Stimulated activated CD4-positive, alpha-beta T cell treated with anti-CD3 and anti-CD28 coated beads, Interleukin-12 subunit alpha, Interleukin-12 subunit beta, amount 100 ng/mL, for 4 hours (primary cell): ENCODE measurements around the gene DGKA.
"Not testable (repeated sequence)": the region's sequence is repeated elsewhere in the genome, so short reads cannot be mapped to it uniquely, and the experiment has no call there.

Experiments
- DNase-seq: peaks from one replicate; pipeline ENCODE4 v3.0.0-alpha.2; 2020

Gene DGKA

DNA sequence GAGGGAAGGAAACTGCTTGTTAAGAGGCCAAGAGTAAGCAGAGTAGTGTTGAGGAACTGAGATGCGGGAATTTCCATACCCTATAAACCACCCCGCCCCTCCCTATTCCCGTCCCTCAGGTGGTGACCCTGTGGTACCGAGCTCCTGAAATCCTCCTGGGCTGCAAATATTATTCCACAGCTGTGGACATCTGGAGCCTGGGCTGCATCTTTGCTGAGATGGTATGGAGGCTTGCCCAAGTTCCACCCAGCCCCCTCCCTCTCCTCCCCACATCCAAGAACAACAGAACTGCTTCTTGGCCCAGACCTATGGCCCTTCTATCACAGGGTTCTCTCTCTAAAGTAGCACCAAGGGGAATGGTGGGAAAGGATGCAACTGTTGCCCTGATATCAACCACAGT lies 38.4 kb downstream of the DGKA start:
- no peak for DNase-seq

DNA sequence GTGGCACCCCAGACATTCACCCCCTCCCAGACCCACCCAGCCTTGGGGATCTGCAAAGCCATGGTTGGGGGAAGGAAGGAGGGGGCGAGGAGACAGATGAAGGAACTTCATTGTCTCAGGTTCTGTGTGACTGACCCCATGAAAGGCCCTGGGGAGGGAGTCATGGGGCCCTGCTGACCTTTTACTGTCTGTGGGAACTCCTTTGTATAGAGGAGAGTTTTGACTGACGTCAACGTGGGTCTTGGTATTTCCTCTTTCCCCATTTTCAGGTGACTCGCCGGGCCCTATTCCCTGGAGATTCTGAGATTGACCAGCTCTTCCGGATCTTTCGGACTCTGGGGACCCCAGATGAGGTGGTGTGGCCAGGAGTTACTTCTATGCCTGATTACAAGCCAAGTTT lies 39.8 kb downstream of the DGKA start:
- no peak for DNase-seq

DNA sequence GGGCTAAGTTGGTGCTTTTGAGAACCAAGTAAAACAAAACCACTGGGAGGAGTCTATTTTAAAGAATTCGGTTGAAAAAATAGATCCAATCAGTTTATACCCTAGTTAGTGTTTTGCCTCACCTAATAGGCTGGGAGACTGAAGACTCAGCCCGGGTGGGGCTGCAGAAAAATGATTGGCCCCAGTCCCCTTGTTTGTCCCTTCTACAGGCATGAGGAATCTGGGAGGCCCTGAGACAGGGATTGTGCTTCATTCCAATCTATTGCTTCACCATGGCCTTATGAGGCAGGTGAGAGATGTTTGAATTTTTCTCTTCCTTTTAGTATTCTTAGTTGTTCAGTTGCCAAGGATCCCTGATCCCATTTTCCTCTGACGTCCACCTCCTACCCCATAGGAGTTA lies 41.1 kb downstream of the DGKA start:
- no peak for DNase-seq

DNA sequence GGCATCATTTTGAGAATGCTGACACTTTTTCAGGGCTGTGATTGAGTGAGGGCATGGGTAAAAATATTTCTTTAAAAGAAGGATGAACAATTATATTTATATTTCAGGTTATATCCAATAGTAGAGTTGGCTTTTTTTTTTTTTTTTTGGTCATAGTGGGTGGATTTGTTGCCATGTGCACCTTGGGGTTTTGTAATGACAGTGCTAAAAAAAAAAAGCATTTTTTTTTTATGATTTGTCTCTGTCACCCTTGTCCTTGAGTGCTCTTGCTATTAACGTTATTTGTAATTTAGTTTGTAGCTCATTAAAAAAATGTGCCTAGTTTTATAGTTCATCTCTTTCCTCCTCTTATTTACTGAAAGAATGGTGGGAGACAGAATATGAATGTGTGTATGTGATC lies 41.5 kb downstream of the DGKA start:
- DNase-seq, result no peak

DNA sequence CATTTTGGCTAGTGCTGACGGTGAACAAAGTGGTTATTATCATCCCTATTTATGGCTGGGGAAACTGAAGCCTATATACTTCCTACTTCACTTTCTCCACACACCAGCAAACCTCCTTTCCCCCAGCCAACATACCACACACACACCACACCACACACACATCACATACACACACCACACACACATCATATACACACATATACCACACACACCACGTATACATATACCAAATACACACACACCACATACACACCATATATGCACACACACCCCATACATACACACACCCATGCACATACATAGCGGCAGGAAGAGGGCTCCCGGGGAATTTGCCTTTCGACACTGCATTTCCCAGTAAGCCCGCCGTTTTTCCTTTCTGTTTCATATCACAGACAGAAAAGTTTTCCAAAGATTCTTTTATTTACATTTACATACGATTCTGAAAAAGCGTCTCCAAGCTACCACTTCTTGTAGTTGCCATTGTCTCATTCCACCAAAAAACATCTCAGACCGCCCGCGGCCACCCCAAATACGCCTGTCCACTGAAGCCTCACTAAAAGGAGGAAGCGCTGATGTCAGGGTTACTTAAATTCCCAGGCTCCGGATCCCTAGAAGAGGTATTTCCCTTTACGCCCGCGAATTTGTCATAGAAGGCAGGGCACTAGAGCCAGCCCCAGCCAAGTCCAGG lies 42.1 kb downstream of the DGKA start:
- no peak for DNase-seq

DNA sequence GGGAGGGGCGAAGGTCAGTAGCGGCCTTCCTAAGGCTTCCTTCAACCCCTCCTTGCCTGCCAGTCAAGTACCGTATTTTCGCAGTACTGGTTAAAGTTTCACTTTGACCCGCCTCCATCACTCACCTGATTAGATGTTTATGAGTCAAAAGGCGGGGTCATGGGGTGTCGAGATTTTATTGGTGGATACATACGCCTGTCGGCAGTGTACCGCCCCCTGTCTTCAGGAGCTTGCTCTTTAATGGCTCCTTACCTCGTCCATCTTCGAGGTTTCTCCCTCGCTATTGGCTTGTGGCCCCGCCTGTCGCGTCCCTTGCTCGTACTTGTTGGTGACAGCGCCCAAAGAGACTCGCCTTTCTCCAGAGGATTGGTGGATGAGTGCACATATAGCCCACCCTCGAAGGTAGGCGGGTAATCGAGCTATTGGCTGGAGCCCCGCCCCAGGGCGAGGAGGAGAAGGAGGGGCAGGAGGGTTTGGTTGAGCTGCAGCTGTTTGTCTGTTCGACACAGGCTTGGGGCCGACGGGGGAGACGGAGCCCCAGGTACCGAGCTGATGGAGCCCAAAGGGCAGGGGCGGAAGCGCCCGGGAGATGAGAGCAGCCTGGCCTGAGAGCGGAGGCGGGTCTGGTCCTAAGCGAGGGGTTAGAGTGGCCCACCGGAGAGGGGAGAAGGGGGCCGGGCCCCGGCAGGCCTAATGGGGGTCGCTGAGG lies 42.8 kb downstream of the DGKA start, which contains the start of gene RAB5B:
RAB5B (plus strand) TSS at position 480 of the 709 bp plus-strand sequence. CDS start 12,883 bp downstream, outside the sequence.
- peak; percentile 93 for DNase-seq

DNA sequence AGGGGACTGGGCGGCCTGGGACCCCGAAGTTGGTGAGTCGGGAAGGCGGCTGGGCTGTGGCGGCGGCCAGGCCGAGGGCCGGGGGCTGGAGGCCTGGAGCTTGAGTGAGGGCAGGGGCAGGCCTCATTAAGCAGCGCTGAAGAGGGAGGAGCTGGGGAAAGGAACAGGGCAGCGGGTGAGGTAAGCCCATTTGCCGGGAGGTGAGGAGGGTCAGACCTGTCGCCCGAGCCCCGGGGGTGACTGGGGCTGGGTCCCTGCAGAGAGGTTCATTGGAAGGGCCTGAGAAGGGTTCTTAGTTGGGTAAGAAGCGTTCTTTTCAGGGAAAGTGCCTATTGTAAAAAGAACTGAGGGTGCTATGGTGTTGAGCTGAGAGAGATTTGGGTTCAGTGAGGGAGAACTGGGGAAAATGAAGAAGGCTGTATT lies 43.4 kb downstream of the DGKA start:
- peak; percentile 13 for DNase-seq

DNA sequence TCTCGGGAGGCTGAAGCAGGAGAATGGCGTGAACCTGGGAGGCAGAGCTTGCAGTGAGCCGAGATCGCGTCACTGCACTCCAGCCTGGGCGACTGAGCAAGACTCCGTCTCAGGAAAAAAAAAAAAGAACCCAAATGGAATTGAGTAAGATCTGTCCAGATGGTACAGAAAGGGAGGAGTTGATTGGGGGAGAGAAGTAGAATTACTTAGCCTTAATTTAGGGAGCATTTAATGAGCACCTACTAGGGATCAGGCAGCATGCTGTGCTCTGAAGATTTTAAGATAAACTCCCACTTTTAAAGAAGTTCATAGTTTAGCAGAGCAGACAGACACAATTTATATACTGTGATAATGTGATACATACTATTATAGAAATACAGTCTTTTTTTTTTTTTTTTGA lies 47.4 kb downstream of the DGKA start:
- DNase-seq, result no peak

DNA sequence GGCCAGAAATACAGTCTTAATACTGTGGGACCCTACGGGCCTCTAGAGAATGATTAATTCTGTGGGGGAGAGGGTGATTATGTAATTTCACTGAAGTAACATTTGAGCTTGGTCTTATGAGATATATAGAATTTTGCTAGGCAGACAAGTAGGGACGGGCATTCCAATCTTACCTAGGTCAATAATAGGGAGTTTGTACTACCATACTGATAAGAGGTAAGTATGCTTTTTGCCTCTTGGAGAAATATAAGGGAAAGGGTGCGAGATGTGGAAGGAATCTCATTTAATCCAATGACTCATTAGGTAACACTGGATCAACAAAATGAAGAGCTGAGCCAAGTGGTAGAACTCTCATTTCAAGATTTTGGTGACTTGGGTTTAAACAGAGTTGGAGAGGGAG lies 48.1 kb downstream of the DGKA start:
- no peak for DNase-seq

DNA sequence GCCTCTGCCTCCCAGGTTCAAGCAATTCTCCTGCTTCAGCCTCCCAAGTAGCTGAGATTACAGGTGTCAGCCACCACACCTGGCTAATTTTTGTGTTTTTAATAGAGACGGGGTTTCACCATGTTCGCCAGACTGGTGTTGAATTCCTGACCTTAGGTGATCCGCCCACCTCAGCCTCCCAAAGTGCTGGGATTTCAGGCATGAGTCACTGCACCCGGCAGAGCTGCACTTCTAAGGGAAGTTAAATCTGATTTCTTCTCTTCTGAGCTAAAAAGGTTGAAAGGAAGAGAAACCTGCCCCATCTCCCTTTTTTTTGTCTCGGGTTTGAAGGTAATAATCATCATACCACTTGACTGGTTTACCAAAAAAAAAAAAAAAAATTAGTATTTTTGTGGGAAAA lies 50.9 kb downstream of the DGKA start:
- not testable (repeated sequence) for DNase-seq

DNA sequence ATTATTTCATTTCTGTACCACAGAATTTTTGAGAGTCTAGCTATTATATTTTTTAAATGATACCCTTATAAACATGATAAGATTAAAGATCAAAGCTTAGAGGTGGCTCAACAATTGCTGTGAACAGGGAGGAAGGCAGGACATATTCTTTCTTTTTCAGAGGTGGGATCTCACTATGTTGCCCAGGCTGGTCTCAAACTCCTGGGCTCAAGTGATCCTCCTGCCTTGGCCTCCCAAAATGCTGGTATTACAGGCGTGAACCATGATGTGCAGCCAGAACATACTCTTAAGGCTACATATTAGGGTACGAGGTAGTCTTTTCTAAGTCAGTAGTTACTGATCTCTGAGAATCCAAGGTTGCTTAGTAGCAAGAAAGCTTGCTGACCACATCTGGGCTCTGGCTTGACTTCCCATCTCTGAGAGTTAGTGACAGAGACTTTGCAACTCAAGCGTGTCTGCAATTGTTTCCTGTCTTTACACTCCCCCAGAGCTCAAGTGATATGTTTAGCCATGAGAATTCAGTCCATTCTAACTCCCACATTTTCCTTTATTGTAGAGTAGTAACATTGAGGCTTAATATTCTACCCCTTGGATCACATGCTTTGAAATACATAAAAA lies 51.5 kb downstream of the DGKA start:
- DNase-seq, result no peak

DNA sequence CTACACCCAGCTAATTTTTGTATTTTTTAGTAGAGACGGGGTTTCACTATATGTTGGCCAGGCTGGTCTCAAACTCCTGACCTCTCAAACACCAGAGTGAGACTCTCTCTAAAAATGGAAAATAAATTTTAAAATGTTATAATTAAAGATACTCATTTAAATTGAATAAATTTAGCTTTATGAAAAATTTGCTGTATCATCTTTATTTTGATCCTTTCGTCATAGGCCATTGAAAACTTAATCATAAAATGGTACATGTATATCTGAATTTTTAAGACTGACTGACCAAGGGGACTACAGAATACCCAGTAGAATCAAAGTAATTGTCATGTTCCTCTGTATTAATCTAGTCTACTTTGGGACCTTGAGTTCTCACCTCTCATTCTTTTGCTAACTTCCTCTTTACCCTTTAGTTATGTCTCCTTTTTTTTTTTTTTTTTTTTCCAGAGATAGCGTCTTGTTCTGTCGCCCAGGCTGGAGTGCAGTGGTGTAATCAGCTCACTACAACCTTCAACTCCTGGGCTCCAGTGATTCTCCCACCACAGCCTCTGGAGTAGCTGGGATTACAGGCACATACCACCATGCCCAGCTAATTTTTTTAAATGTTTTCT lies 52.4 kb downstream of the DGKA start:
- DNase-seq, result no peak

DNA sequence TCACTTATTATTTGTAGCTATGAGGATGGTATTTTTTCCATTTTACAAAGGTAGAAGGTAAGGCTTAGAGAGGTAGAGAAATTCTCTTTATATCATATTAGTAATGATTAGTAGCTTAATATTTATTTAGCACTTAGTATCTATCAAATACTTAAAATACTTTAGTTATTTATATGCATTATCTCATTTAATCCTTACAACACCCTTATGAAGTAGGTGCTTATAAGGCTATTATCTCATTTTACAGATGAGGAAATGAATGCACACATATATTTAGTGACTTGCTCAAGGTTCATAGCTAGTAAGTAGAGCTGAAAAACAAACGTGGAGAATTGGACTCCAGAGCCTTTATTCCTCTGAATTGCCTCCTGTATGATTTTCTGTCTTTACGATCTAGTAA lies 53.9 kb downstream of the DGKA start:
- no peak for DNase-seq

DNA sequence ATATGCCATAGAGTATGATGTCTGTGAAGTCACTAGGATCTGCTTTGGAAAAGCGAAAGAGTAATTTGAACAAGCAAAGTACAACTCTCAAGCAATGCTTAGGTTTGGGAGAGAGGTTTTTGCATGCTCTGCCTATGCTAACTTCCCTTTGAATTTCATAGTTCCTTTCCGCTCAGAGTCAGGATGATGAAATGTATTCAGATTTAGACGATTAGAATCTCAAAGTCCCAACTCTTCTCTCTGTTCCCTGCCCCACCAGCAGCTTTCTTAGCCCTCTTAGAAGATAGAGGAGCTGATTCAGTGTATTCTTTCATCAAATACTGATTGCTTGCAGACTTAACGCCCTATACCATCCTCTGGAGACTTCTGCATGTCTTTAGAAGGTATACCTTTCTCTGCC lies 54.4 kb downstream of the DGKA start:
- DNase-seq, result no peak

DNA sequence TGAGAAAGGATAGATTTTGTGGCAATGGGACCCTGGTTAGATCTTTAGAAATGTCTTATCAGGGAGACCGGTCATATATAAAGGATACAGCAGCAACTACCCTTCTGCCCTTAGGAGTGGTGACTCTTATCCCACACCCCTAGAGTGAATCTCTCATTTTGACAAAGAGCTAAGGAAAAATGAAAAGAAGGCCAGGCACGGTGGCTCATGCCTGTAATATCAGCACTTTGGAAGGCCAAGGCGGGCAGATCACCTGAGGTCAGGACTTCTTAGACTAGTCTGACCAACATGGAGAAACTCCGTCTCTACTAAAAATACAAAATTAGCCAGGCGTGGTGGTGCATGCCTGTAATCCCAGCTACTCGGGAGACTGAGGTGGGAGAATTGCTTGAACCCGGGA lies 55.0 kb downstream of the DGKA start:
- DNase-seq, result not testable (repeated sequence)

DNA sequence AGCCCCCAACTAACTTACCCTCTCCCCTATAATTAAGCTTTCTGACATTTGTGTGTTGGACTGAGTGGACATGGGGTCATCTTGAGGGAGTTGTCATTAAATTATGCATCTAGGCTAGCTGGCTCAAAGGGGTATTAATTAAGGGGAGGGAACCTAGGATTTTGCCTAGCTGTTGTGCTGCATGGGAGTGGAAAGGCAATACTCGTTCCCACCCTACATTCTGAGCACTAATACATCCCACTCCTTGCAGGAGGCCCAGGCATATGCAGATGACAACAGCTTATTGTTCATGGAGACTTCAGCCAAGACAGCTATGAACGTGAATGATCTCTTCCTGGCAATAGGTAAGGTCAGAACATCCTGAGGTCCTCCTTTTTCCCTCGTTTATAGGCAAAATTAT lies 60.1 kb downstream of the DGKA start:
- DNase-seq, result no peak

DNA sequence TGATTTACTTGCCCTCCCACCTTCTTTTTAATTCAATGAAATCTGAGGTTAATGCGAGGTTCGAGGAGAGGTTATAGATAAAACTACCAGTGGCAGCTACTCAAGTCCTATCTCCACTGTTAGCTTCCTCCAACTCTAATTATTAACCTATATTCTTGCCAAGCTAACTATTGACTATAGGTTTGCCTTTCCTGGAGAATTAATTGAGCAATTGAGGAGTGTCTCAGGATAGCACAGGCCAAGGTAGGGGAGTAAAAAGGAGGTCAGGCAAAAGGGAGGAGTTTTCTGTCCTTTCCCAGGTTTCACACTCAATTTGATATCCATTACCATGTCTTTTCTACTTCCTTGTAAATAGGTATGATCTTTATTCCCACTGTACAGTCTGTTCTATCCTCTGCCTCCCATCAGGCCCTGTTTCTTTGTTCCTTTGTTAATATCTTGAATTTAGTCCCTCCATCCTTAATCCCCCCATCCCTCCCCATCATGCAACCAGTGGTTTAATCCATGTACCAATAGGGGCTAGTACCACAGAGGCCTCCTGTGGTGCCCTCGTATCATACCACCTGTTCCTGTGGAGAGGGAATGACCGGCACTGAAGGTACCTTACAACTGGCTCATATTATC lies 62.4 kb downstream of the DGKA start:
- DNase-seq, result no peak

DNA sequence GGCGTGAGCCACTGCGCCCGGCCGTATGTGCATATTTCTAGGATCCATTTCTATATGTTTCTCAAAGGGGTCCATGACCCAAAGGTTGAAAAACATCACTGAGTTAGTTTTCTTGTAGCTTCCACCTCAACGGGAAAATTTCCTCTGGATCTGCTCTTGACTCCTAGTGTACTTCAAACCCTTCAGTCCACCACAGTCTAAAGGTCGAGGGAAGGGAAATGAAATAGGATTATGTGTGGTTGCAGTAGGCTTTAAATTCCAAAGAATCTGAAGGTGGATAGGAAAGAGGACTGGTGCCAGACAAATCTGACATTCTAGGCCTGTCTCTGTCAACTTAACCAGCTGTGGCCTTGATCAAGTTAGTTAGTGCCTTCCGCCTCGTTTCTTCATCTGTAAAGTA lies 64.4 kb downstream of the DGKA start:
- no peak for DNase-seq

DNA sequence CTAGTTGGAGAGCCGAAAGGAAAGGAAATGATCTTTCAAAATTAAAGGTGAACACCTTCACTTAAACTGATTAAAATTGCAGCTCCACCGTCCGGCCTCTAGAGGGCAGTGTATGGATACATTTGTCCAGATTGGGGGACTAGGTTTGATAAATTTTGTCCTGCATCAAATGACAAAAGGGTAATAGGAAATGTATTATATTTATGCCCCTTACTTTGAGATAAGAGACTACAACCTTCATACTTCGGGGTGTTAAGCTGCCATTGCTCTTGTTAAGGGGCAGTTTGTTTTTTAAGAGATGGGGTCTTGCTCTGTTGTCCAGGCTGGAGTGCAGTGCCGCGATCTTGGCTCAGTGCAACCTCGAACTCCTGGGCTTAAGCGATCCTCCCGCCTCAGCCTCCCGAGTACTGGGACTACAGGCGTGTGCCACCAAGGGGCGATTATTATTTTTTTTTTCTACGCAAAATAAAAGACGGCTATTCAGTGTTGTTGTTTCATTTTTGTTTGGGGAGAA lies 65.3 kb downstream of the DGKA start:
- DNase-seq, result peak; percentile 37

DNA sequence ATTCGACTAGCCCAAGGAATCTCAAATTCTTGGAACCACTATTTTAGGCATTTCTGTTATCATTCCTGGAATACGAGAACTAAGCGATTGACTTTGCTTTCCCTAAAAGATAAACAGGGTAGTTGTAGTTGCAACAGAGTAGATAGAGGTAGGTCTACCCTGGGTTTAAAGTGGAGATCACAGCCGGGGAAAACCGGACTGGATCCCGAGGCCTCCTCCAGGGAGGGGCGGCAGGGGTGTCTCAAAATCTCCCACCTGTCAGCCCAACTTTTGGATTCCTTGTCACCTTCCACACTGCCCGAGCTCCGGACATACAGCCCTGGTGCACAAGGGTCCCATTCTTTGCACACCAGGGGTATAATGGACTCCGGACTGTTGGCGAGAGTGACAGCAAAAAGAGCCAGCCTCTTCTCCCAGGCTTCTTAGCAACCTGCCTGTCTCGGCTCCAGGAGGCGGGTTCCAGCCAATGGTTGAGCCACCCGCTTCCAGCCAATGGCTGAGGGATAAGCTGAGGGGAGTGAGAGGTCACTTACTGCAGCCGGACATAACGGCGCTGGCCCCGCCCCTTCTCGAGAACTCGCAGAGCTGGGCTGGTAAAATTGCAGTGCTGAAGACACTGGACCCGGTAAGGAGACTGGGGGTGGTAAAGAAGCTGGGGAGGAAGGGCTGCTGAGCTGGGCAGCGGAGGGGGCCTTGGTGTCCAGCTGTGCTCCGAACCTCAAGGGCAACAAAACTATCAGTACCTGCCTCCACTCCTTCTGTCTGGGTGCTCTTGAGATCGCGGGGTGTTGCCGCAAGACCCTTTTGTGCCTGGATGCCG lies 66.0 kb downstream of the DGKA start, which contains the start of gene SUOX:
SUOX (plus strand) TSS at position 562 of the 820 bp plus-strand sequence. CDS start 4,946 bp downstream, outside the sequence.
- DNase-seq, result no peak

DNA sequence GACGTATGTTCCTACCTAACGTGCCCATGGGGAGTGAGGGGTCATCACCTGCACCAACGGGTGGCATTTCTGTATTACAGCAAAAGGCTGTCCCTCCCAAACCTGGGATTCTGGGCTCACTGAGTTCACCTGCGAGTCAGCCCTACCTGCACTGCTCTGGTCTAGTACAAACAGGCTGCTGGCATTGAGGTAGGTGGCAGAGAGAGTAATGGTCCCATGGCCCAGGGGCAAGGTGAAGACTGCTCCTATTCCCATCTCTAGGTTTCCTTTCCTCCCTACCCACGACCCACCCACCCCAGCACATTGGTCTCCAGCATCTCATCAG lies 66.5 kb downstream of the DGKA start:
- DNase-seq, result no peak

DNA sequence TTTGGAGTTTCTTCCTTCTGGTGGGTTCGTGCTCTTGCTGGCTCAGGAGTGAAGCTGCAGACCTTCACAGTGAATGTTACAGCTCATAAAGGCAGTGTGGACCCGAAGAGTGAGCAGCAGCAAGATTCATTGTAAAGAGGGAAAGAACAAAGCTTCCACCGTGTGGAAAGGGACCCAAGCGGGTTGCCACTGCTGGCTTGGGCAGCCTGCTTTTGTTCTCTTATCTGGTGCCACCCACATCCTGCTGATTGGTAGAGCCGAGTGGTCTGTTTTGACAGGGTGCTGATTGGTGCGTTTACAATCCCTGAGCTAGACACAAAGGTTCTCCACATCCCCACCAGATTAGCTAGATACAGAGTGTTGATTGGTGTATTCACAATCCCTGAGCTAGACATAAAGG lies 68.6 kb downstream of the DGKA start:
- DNase-seq, result not testable (repeated sequence)
